PC-3 (cell line): Measurements from ENCODE around the gene SYNJ1. TPM values are rescaled to one million over a fixed set of nuclear protein-coding genes. Genes with fewer than 3 reads are reported as not detected.

Experiments
- ATAC-seq: fragments of 200-7000 bp; cut with Tn5 transposase; 2 replicates; pipeline ENCODE4 v1.9.1; 2020; ENCODE audit warnings: mild to moderate bottlenecking, moderate library complexity
- BruUV-seq: library from RNA; stranded (reverse); fragments of 400-500 nt; replicated peaks from 2 replicates; lab custom pipeline; 2021; lab: Mats Ljungman, UMichigan
- CTCF ChIA-PET: fragments of 300-600 bp; sonication (Branson Sonifier 250); formaldehyde crosslinking; loops from one replicate; lab custom pipeline; 2022; ENCODE audit warnings: antibody characterized with exemption; lab: Charles Lee
- POLR2A ChIA-PET: fragments of 300-600 bp; sonication (Branson Sonifier 250); formaldehyde crosslinking; loops from one replicate; lab custom pipeline; 2022; ENCODE audit warnings: antibody characterized with exemption; ENCODE audit not compliant: unreplicated experiment; lab: Charles Lee
- DNase-seq: peaks from one replicate; pipeline ENCODE4 v3.0.0-alpha.2; 2015
- H2AFZ ChIP-seq: fragments of 300-600 bp; sonication (generic); 2 replicates; pipeline ENCODE4 v1.6.0; 2016; ENCODE audit warnings: antibody characterized with exemption, low read length
- H3F3A ChIP-seq: fragments of 300-600 bp; sonication (generic); one replicate; pipeline ENCODE4 v1.6.0; 2017; ENCODE audit warnings: antibody characterized with exemption, low read length, control low read depth, mild to moderate bottlenecking; ENCODE audit not compliant: unreplicated experiment
- H3K27ac ChIP-seq: fragments of 300-600 bp; sonication (generic); 2 replicates; pipeline ENCODE4 v1.5.1; 2016; ENCODE audit warnings: mild to moderate bottlenecking, low read length
- H3K27me3 ChIP-seq: fragments of 300-600 bp; sonication (generic); 2 replicates; pipeline ENCODE4 v1.6.1; 2016; ENCODE audit warnings: low read length, mixed read lengths
- H3K36me3 ChIP-seq: fragments of 300-600 bp; sonication (generic); 2 replicates; pipeline ENCODE4 v1.6.1; 2016; ENCODE audit warnings: low read depth, mixed run types, low read length, mixed read lengths
- H3K4me1 ChIP-seq: fragments of 300-600 bp; sonication (generic); 2 replicates; pipeline ENCODE4 v1.5.1; 2016; ENCODE audit warnings: low read length; ENCODE audit not compliant: insufficient read depth
- H3K4me2 ChIP-seq: fragments of 300-600 bp; sonication (generic); 2 replicates; pipeline ENCODE4 v1.6.0; 2016; ENCODE audit warnings: low read length
- H3K4me3 ChIP-seq: fragments of 300-600 bp; sonication (generic); 2 replicates; pipeline ENCODE4 v1.5.1; 2016; ENCODE audit warnings: mild to moderate bottlenecking, low read length, mixed read lengths
- H3K79me2 ChIP-seq: fragments of 300-600 bp; sonication (generic); 2 replicates; pipeline ENCODE4 v1.6.1; 2017; ENCODE audit warnings: low read length, mixed read lengths
- H3K9ac ChIP-seq: fragments of 300-600 bp; sonication (generic); 2 replicates; pipeline ENCODE4 v1.6.0; 2016; ENCODE audit warnings: mild to moderate bottlenecking, low read length
- H3K9me2 ChIP-seq: fragments of 300-600 bp; sonication (generic); replicated peaks from 2 replicates; pipeline ENCODE4 v1.6.1; 2016; ENCODE audit warnings: mixed run types, low read length, mixed read lengths
- H3K9me3 ChIP-seq: fragments of 300-600 bp; sonication (generic); 2 replicates; pipeline ENCODE4 v1.6.1; 2016; ENCODE audit warnings: low read length, mixed read lengths
- H4K20me1 ChIP-seq: fragments of 300-600 bp; sonication (generic); 2 replicates; pipeline ENCODE4 v1.6.1; 2016; ENCODE audit warnings: low read length, mixed read lengths
- CTCF ChIP-seq: fragments of 300-600 bp; sonication (generic); conservative IDR thresholded peaks from 2 replicates; pipeline ENCODE4 v1.5.1; 2017; ENCODE audit warnings: antibody characterized with exemption, low read depth, mild to moderate bottlenecking, low read length
- EZH2 ChIP-seq: fragments of 300-600 bp; sonication (generic); IDR thresholded peaks from one replicate; pipeline ENCODE4 v1.6.1; 2017; ENCODE audit warnings: antibody characterized with exemption, mild to moderate bottlenecking, low read length; ENCODE audit not compliant: unreplicated experiment
- EZH2phosphoT487 ChIP-seq: fragments of 300-600 bp; sonication (generic); IDR thresholded peaks from 2 replicates; pipeline ENCODE4 v1.6.1; 2018; ENCODE audit warnings: mild to moderate bottlenecking, antibody characterized with exemption, low read length, borderline replicate concordance
- intact Hi-C: fragments of 100-400 bp; cut with micrococcal nuclease; formaldehyde crosslinking; loops from 2 replicates; pipeline ENCODE4 v1.9.0; 2023
- total RNA-seq: library from RNA; depleted of rRNA; stranded (reverse); fragments of >200 nt; gene quantifications from 2 replicates; pipeline ENCODE4 v1.2.3, GENCODE V29; 2014; rRNA removed

Gene SYNJ1
- total RNA-seq, 1 experiment from 2014 or later = 7.0 TPM

GRCh38 chr21:32580949-32581348 is 146.9 kb downstream of the SYNJ1 start:
- CTCF ChIA-PET = interaction anchor here (0.7 kb wide), 1 partner anchor 20 kb away, joined by 4 read pairs; no protein-coding TSS in a partner anchor
- Histone ChIP-seq H3K9me2 (no peaks in the 10 kb centered on the region), H3K27me3 (no peaks in the 10 kb centered on the region), H3F3A (no peaks in the 10 kb centered on the region), H3K9me3 (no peaks in the 10 kb centered on the region), H3K4me2 (no peak overlapping the region), H3K79me2 (no peaks in the 10 kb centered on the region), H2AFZ (no peak overlapping the region), H4K20me1 (no peaks in the 10 kb centered on the region), H3K36me3 (no peaks in the 10 kb centered on the region), H3K4me1 (no peaks in the 10 kb centered on the region), H3K27ac (no peak overlapping the region), H3K4me3 (no peak overlapping the region), H3K9ac (no peak overlapping the region)
- intact Hi-C loops = no loop called here
- DNase-seq (no peak), ATAC-seq (no peak)
- TF ChIP-seq CTCF = no peak
- TF ChIP-seq EZH2 = no peak
- no peak for TF ChIP-seq EZH2phosphoT487
- POLR2A ChIA-PET = no interaction called here
- no TSS peak for BruUV-seq

Other genes with a start within 250 kb of the SYNJ1 start
- 0.23 and 2.1 TPM in 2 replicates for gene TCP10L, start 142.5 kb downstream of the SYNJ1 start, total RNA-seq
- 96.0 and 98.6 TPM in 2 replicates for gene CFAP298, start 115.6 kb downstream of the SYNJ1 start, total RNA-seq
- gene PAXBP1, start 43.7 kb upstream of the SYNJ1 start, total RNA-seq = 41.7 and 45.1 TPM in 2 replicates